Measurements from ENCODE around the gene GDPD5.

- TF ChIP-seq USF2 (CRISPR knock-in tag; IDR thresholded peaks at IDR 0.05) (no peak), ETV6 (CRISPR knock-in tag; IDR thresholded peaks at IDR 0.05) (no peak), CTCF (IDR thresholded peaks at IDR 0.05) (no peak), E2F4 (CRISPR knock-in tag; IDR thresholded peaks at IDR 0.05; ENCODE audit: borderline replicate concordance, low read depth) (no peak), SP1 (CRISPR knock-in tag; conservative IDR thresholded peaks at IDR 0.05) (no peak)
Measured at GRCh38 chr11:75487365-75487764, 38.4 kb downstream of the GDPD5 start.
